Adrenal gland (tissue), 12 donors: ENCODE measurements around the gene SHROOM2. TPM values are rescaled to one million over a fixed set of nuclear protein-coding genes. Genes with fewer than 3 reads are reported as not detected.

Experiments used
- DNase-seq, 7 donors: peaks; one replicate each; pipeline ENCODE4 v3.0.0-alpha.2; 2019 to 2020
- H3K27ac ChIP-seq, 5 donors: fragments of 200-600 bp; sonication (generic) in 4 of 5; 1 replicate in 3 of 5; 2 replicates in 2 of 5; pipeline versions ENCODE4 v1.5.1 to v1.8.0; 2016 to 2020; ENCODE audit warnings: mild to moderate bottlenecking in 1 of 5
- H3K27me3 ChIP-seq: fragments of 200-600 bp; 2 replicates; pipeline ENCODE4 v1.8.0; 2021
- H3K36me3 ChIP-seq, 2 donors: fragments of 200-600 bp; replicated peaks in 1 of 2; 1 replicate in 1 of 2; 2 replicates in 1 of 2; pipeline versions ENCODE4 v1.5.1 to v1.8.0; 2018 to 2022
- H3K4me1 ChIP-seq, 2 donors: fragments of 200-600 bp; replicated peaks in 1 of 2; 1 replicate in 1 of 2; 2 replicates in 1 of 2; pipeline versions ENCODE4 v1.5.1 to v1.8.0; 2018 to 2021
- H3K4me3 ChIP-seq, 4 donors: fragments of 200-600 bp; sonication (generic) in 3 of 4; one replicate each; pipeline ENCODE4 v1.5.1; 2016 to 2018
- H3K9me3 ChIP-seq, 3 donors: fragments of 200-600 bp; sonication (generic) in 1 of 3; replicated peaks in 1 of 3; 1 replicate in 2 of 3; 2 replicates in 1 of 3; pipeline versions ENCODE4 v1.5.1 to v1.8.0; 2016 to 2021
- CTCF ChIP-seq, 6 experiments: fragments of 450-650 bp in 4 of 6; fragments of 200-600 bp in 2 of 6; sonication (generic) in 1 of 6; IDR thresholded peaks; 1 replicate in 5 of 6; 2 replicates in 1 of 6; pipeline versions ENCODE4 v1.5.1 to v1.8.0; 2016 to 2021; ENCODE audit warnings: antibody characterized with exemption in 6 of 6, mild to moderate bottlenecking in 2 of 6, moderate library complexity in 1 of 6
- POLR2A ChIP-seq, 2 donors: fragments of 450-650 bp; IDR thresholded peaks; one replicate each; pipeline ENCODE4 v1.6.1; 2017; ENCODE audit warnings: antibody characterized with exemption in 2 of 2, mild to moderate bottlenecking in 2 of 2, moderate library complexity in 1 of 2
- WGBS, 4 donors: extraction: QIAGEN DNeasy Blood & Tissue Kit in 2 of 4; methylation state at CpG; one replicate each; pipeline versions ENCODE4 v1.1.5 to v1.1.7; 2013 to 2017; 5-methylcytosine and 5-hydroxymethylcytosine counted together
- intact Hi-C, 2 donors: fragments of 100-400 bp; cut with DNase I; formaldehyde crosslinking; loops; one replicate each; pipeline versions ENCODE4 v1.14.1 to v1.15.0; 2022 to 2023
- polyA plus RNA-seq, 3 donors: library from polyadenylated mRNA; stranded (reverse); fragments of 200-250 nt in 2 of 3; fragments of 350-450 nt in 1 of 3; fragmentation: Illumina TruSeq in 1 of 3; extraction: RNeasy Lipid Tissue Mini Kit (QIAGEN cat#74804) in 1 of 3; gene quantifications; one replicate each; pipeline ENCODE4 v1.2.3, GENCODE V29; 2013 to 2014
- total RNA-seq, 9 donors: library from RNA; depleted of rRNA in 4 of 9; stranded (reverse); fragments of >200 nt in 4 of 9; fragments of 120-200 nt in 1 of 9; fragmentation: NEBNext Ultra II Directional in 1 of 9; extraction: Animal tissue kit (Norgen Biotek cat#: 25700) in 1 of 9; gene quantifications; one replicate each; pipeline versions ENCODE4 v1.1.0 to v1.2.4, GENCODE V29; 2013 to 2023
- donor health status: healthy with polysubstance abuse.
- donor health status: Bipolar disorder and iron deficiency.
- donor health status: DM: yes; HTN: yes; CAD: no.
- donor health status: DM: no; HTN: no; CAD: no.
- donor health status: DM: no; HTN: no; CAD: no.
- donor health status: DM: yes; HTN: yes; CAD: no.

SHROOM2 gene
- total and polyA plus RNA-seq, 12 donors = 1.7 to 7.2 (median 4.0) TPM

GRCh38 chrX:9867226-9867625 lies 81.0 kb downstream of the SHROOM2 start:
- 67 to 75% (median 68%) methylated on average over 5 to 9 of the region's 9 CpGs for WGBS, 4 donors
- TF ChIP-seq POLR2A (IDR thresholded peaks at IDR 0.05) = no peak
- no peak for TF ChIP-seq CTCF (IDR thresholded peaks at IDR 0.05)
- no peaks in the 10 kb centered on the region for H3K9me3 ChIP-seq
- intact Hi-C loops = no loop called here
- H3K27ac ChIP-seq = peak overlapping the region in 1 of 5 donors; percentile 71
- H3K4me3 ChIP-seq = no peak overlapping the region
- DNase-seq = no peak
- H3K36me3 ChIP-seq = no peaks in the 10 kb centered on the region
- no peaks in the 10 kb centered on the region for H3K4me1 ChIP-seq
- H3K27me3 ChIP-seq = no peaks in the 10 kb centered on the region

- H3K27me3 ChIP-seq = no peaks in the 10 kb centered on the region
- H3K4me3 ChIP-seq = no peak overlapping the region
- intact Hi-C loops = no loop called here
- no peak for TF ChIP-seq POLR2A (IDR thresholded peaks at IDR 0.05)
- TF ChIP-seq CTCF (IDR thresholded peaks at IDR 0.05) = no peak
- H3K36me3 ChIP-seq = no peaks in the 10 kb centered on the region
- H3K9me3 ChIP-seq = no peaks in the 10 kb centered on the region
- DNase-seq = no peak
- no peaks in the 10 kb centered on the region for H3K4me1 ChIP-seq
- WGBS, 4 donors = 56 to 77% (median 65%) methylated on average over 3 to 4 of the region's 4 CpGs
- no peak overlapping the region for H3K27ac ChIP-seq
Observed at GRCh38 chrX:9867753-9868152, 81.5 kb downstream of the SHROOM2 start.

GRCh38 chrX:9871701-9872268 lies 85.6 kb downstream of the SHROOM2 start:
- Histone ChIP-seq H3K9me3 (no peaks in the 10 kb centered on the region), H3K36me3 (no peaks in the 10 kb centered on the region), H3K27me3 (no peaks in the 10 kb centered on the region), H3K27ac (no peak overlapping the region), H3K4me1 (no peaks in the 10 kb centered on the region), H3K4me3 (no peak overlapping the region)
- intact Hi-C loops = loop anchor here in 1 of 2 donors (10.0 kb wide), 1 partner anchor 243 kb away; no protein-coding TSS in a partner anchor
- TF ChIP-seq CTCF (IDR thresholded peaks at IDR 0.05) (no peak), POLR2A (IDR thresholded peaks at IDR 0.05) (no peak)
- 74 to 88% (median 80%) methylated on average over 1 of the region's 1 CpG for WGBS, 4 donors
- no peak for DNase-seq

GRCh38 chrX:9873360-9873759 lies 87.1 kb downstream of the SHROOM2 start:
- no peak overlapping the region for H3K27ac ChIP-seq
- no peaks in the 10 kb centered on the region for H3K36me3 ChIP-seq
- intact Hi-C loops = loop anchor here in 1 of 2 donors (10.0 kb wide), 1 partner anchor 241 kb away; no protein-coding TSS in a partner anchor
- no peaks in the 10 kb centered on the region for H3K27me3 ChIP-seq
- TF ChIP-seq CTCF (IDR thresholded peaks at IDR 0.05) (no peak), POLR2A (IDR thresholded peaks at IDR 0.05) (no peak)
- no peaks in the 10 kb centered on the region for H3K9me3 ChIP-seq
- 82 to 94% (median 89%) methylated on average over 11 to 12 of the region's 12 CpGs for WGBS, 4 donors
- H3K4me1 ChIP-seq = no peaks in the 10 kb centered on the region
- DNase-seq = no peak
- no peak overlapping the region for H3K4me3 ChIP-seq
